Measurements from ENCODE around the gene APBA2.

The APBA2 gene

DNA sequence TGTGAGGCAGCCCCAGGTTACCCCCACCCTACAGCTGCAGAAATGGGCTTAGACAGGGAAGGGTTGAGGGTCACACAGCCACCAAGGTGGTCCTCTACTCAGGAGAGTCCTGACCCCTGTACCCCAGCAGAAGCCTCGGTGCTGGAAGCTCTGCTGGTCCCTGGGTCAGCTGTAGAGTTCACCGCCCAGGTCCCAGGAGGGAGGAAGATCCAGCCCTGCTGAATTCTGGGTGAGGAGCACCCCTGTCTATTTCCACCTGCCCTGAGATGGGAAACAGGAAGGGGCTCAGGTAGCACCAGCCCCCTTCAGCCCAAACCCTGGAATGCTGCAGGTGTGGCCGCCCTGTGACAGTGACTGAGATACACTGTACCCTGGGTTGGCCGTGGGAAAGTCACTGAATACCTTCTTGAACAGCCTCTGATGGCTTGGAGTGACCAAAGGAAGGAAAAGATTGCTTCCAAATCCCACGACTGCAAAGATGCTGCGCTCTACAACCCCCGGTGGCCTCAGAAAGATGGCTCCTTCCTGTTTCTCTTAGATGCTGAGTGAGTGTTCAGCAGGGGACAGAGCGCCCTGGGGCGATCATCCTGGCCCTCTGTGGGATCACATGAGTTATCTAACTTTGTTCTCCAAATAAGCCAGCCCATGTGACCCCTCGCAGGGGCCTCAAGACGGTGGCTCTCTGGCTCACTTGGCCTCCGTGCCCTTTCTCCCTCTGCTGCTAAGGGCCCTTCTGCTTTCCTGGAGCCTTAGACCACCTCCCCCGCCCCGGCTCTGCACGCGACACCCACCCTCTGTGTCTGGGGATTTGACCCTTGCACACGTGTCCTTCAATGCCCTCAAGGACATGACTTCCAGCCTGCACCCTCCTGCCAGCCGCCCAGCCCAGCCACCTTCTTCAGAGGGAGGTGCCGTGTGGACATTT, 242.0 kb downstream of the APBA2 start:
- no peak for DNase-seq

DNA sequence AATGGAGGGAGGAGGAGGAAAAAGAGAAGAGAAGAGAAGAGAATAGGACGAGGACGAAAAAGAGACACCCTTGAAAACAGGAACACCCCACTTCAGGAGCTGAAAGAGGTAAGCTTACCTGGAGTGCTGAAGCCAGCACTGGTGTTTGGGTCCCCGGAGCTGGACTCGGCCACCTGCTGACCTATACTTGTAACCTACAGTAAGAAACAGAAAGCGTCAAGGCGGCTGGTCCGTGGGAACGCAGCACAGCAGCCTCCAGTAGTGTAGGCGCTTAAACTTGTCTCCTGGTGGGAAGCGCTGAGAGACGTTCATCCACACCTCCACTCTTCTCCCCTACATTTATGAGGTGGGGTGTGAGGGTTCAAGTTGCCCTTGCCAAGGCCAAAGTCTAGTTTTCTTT, 242.9 kb downstream of the APBA2 start:
- DNase-seq, result no peak

DNA sequence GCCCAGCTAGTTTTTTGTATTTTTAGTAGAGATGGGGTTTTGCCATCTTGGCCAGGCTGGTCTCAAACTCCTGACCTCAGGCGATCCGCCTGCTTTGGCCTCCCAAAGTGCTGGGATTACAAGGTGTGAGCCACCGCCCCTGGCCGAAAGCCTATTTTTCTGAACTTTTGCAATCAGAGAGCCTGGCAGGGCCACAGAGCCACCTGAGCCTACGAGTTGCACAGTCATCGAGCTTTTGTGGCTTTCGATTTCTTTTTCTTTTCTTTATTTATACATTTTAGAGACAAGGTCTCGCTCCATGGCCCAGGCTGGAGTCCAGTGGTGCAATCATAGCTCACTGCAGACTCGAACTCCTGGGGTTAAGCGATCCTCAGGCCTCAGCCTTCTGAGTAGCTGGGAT, 243.4 kb downstream of the APBA2 start:
- no peak for DNase-seq

DNA sequence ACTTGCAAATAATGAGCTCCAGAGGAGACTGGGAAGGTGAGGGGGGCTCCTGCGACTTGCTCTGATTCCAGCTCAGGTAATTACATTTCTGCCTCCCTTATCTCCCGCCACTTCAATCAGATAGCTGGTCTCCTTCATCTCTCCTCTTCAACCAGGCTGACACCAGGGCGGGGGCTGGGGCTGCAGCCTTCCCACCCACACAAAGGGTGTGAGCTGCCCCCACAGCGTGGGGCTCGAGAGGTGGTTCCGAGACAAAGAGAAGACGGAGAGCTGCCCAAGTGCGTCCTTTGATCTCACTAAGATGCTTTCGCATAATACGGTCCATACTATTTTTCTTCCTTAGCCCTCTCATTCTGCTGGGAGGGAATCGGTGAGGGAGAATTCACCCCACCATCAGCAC, 244.2 kb downstream of the APBA2 start:
- DNase-seq, result no peak

DNA sequence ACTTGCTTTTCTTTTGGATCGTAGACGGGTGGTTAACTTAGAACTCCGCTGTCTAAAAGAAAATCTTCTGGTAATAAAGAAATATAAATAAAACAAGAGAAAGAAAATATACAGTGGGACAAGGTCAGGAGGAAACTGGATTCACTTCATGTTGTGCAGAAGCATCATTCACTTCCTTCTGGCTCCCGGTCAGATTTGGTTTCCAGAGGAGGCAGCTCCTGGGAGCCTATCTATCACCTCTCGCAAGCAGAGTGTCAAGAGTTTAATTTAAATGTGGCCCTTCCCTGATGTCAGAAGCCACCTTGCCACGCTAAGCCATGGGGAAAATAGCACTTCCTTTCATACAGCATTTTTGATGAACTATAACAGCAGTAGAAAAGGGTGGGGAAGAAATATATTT, 244.7 kb downstream of the APBA2 start:
- DNase-seq, result no peak

DNA sequence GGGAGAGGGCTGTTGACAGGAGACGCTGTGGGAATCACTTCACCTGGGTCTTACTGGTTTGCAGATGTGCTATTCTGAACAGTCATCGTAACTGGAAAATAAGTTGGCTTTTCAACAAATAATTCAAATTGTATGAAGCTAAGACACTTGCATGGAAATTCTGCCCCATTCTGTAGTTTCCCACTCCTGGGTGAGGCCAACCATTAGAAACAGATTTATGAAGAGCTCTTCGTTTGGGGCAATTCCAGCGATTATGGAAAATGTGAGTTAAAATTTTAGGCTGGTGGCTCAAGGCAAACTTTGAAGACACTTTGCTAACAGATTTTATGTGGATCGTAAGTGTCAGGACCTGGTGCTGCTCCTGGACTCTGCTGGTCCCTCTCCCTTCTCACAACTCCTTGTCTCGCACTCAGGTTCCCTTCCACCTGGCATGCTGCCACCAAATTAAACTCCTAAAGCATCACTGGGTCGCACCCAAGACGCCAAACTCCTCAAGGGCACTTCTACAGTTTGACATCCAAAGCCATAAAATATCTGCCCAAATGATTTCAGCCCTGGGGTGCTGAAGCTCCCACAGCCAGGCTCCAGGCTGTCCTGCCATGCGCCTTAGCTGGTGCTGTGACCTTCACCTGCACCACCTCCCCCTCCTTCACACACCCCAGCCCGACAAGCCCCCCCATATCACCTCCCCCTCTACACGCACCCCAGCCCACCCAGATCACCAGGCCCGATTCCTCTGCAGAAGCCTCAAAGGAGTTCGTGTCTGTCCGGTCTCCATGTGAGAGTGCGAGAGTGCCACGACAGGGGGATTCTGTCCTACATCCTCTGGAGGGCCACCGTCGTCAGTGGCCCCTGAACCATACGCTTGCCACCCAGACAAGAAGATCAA, 245.4 kb downstream of the APBA2 start:
- DNase-seq, result no peak

DNA sequence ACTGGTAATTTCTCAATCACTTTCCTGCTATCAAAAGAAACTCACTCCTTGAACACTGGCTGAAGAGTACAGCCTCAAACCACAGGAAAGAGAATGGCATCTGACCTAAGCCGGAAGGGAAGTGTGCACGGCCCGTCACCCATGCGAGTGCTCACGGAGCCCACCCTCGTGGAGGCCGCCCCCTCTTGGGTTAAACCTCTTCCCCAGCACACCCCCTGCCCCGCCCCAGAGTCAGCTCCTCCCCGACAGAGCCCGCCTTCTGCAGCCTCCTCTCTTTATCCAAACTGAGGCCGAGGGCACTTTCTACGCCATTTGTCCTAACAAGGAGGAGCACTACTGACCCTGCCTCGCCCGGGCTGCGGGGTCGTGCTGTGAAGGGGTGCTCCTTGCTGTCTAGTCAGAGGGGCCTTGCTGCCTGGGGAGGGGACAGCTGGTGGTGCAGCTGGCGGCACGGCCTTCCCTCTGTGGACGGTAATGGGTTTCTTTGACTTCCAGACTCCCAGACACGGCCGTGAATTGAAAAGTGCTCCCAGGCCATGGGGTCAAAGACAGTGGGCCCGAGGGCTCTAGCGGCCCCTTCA, 246.2 kb downstream of the APBA2 start:
- DNase-seq, result no peak

DNA sequence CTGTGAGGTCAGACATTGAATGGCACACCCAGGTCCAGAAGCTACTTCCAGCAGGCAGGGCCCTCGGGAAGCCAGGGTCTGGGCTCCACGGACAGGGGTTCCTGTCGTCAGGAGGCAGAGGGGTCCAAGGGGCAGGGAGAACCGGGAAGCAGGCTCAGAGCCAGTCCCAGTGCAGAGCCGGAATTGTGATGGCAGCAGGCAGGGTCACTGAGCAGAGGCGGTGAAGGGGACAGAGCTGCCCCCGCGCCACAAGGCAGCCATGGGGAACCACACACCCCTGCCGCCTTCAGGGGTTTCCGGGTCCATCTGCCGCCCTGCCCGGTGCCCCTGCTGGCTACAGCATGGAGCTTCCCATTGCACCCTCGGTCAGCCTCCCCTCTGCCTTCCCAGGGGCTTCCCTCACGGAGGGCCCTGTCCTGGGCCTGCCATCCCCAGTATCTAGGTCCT, 247.0 kb downstream of the APBA2 start:
- DNase-seq, result no peak

DNA sequence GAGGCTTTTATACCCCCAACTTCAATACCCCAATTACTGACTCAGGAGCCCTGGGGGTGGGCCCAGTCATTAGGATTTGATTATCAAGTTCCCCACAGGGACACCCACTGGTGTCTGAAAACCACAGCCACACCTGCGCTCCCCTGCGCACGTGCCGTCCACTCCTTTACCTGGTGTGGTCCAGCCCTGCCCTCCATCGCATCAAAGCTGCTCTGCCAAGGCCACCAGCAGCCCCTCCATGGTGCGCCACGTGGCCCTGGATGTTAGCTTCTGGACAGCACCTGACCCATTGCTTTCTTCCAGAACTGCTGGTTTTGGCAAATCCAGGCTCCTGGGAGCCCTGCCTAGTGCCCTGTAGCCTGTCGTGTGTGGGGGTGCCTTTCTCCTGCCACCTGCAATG, 247.5 kb downstream of the APBA2 start:
- no peak for DNase-seq

DNA sequence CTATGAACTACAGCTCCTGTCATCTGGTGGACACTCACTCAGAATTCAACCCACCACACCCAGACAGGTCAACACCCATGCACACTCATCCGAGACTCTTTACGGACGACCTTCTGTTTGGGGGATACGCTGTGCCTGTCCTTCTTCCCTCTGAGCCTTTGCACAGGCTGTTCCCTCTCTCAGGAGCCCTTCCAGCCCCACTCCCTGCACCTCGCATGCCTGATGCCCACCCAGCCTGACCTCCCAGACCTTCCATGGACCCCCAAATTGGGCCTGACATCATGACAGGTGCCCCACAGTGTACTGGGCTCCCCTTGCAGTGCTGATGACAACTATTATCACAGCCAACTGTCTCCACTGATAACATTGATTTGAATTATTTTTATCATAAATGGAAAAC, 248.0 kb downstream of the APBA2 start:
- DNase-seq, result no peak

DNA sequence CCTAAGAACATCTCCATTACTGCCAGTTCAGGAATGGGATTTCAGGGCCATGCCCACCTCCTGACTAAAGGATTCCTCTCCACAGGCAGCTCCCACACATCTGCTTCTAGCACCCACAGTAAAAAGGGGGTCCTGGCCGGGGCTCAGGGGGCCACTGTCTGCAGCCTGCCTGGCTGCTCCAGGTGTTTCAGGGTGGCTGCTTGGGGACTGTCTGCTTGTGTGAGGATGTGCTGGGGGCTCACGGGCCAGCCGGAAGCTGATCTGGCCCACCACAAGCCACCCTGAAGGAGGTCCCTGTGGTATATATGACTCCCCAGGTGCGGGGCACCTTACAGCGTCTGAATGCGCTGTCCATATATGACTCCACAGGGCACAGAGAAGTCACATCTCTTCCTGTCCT, 248.5 kb downstream of the APBA2 start:
- no peak for DNase-seq

DNA sequence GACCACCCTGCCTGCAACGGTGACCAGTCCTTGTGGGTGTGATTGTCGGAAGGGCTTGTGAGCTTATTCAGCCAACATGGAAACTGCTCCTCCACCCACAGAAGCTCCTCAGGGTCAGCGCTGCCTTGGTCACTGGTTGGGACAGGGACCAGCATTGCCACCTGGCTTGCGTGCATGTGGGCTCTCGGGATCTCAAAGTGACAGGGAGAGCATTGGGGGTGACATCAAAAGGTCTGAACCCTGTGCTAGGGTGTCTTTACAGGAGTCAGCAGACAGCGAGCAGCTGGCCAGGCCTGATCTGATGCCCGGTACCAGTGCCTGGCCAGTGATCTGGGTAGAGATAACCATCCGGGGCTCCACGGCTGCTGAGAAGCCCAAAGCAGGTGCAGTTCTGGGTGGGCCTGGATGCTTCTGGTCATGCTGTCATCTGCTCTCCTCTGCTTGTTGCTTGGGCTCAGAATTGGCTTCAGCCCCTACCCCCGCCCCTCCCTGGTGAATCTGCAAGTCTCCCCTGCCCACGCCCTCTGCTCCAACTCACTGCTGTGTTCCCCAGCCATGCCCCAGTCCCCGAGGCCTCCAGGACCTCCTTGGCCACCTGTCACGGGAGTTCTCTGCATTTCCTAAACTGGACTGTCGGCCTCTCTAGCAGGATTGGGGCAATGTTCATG, 249.0 kb downstream of the APBA2 start:
- DNase-seq, result no peak

DNA sequence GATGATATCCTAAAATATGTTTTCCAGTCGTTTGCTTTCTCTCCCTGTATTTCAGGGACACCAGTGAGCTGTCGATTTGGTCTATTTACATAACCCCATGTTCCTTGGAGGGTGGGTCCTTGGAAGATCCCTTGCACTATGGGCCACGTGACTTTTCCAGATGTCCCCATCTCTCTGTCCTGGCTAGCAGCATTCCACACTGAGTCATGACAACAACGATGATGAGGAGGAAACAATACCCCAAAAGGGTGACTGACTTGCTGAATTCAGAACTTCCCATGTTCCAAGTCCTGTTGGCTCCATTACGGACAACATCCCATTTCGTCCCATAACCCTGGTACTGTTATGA, 249.5 kb downstream of the APBA2 start:
- no peak for DNase-seq

DNA sequence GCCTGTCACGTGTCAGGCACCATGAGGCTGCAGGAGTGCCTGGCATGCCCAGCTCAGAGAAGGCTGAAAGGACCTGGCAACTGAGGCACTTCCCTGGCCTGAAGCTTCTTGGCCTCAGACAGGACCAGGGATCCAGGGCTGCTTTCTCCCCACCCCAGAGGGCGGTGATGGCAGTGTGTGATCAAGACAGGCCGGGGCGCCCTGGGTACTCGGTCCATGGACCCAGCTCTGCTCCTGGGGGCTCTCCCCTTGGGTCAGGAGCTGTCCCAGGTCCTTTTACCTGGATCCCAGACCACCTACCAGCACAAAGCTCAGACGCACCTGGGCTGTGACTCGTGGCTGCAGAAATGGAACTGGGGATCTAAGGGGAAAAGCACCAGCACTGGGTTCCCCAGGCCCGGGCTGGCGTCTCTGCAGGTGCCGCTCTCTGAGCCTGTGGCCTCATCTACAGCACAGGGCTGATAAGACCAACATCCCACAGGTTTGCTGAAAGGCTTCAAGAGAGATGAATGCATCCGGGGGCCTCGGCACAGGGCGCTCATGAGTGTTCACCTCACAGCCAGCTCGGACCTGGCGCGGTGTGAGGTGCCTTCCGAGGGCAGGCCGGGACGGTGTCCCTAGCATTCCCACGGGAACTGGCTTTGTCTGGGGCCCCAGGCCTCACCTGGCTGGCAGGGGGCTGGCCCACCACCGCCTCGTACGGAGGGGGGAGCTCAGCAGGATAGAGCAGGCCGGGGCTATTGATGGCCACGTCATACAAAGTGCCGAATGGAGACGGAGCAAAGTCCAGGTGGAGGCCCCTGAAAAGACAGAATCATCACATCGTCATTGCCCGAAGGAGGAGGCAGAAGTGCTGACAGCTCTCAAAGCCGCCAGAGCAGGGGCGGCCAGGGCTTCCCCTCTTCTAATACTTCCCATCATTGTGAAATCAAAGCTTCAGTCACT, 250.2 kb downstream of the APBA2 start:
- no peak for DNase-seq

DNA sequence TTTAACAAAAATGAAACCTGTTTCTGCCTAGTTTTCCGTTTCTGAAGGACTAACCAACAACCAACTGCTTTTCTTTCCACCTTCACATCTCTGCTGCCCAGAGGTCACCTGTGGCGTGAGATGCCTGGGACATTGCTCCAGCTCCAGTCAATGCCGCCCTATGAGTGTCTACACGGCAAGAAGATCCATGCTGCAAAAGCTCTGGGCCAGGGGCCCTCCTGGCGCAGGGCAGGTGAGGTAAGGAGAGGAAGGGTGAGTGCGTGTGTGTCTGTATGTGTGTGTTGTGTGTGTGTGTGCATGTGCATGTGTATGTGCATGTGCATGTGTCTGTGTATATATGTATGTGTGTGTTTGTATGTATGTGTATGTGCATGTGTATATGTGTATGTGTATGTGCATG, 252.5 kb downstream of the APBA2 start:
- no peak for DNase-seq

DNA sequence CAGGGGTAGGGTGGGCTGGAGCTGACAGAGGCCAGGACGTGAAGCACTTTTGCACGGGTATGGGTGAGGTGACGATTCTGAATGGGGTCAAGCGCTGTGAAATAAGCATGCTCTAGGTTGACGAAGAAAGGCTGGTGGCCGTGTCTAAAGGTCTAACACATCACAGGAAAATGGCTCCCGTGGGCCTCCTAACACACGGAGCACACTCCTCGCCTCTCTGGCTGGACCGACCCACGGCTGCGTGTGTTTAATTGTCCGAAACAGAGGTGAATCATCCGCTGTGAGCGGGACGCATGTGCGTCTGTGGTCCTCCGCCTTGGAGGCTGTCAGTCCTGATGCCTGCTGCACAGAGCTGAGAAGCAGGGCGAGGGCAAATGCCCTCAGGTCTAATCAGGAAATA, 253.3 kb downstream of the APBA2 start:
- DNase-seq, result no peak

DNA sequence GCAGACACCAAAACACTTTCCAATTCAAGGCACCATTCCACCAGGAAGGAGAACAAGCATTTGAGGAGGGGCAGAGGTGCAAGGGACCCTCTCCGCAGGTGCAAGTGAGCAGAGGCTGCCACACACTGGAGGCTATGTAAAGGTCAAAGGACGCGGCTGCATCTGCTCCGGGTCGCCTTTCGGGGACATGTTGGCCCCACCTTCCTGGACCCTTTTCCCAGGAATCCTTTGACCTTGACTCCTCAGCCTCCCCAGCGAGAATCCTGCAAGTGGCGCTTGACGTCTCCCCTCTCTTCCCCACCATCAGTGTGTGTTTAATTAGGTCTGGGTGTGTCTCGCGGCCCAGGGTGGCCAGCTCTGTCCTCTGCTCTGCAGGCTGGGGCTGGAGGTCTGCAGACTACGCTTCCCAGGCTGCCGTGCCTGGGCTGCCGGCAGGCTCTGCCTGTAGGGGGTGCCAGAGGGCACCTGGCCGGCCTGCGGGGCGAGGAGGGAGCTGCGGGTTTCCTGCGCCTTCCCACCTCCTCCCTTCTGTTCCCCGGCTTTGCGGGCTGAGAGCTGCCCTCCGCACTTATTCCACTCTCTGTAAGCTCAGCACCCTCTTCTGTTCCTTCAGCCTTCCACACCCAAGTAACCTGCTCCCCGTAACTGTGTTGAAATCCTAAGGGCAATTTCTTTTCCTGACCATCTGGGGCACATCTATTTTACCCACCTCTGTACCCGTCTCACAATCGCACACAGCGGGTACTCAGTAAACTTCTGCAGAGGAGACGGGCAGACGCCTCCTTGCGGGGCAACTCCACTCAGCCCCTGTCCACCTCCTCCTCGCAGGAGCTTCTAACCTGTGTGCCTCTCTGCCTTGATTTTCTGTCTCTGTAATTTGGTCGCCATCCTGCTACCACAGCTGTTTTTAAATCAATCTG, 254.0 kb downstream of the APBA2 start:
- peak in 4 of 6 experiments; percentile 23 to 55 (median 54) for DNase-seq

DNA sequence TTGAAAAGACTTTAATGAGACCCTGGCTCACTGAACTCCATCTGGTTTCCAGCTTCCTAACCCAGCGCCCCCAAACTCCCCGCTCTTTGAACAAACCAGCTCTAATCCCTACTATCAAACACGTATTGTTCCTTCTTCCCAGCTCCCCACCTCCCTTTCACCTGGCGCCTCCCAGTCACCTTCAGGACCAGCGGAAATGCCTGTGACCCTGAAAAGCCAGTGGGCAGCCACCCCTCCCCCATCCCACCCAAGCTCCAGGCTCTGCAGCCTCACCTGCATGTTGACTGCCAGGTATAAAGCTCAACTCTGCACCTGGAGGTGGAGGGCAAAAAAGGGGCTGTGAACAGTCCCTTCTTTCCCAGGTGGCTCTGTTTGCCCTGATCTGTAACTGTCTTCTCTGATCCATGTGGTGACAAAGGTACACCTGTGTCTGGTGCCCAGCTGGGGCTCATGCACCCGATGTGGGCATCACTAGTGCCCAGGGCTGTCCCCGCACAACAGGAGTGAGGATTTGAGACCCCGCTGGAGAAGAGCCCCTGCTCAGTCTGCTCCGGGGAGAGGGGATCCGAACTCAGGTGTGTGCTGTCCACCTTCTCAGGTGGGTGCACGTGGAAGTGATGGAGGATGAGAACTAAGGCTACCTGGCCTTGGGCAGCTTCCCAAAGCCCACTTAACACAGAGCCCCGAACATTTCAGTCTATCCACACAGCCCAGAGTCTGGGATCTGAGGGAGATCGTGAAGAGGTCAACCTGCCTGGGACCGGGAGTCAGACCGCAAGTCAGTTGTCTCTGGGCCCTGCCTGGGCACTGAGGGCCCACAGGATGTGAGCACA, 254.9 kb downstream of the APBA2 start:
- DNase-seq, result no peak

DNA sequence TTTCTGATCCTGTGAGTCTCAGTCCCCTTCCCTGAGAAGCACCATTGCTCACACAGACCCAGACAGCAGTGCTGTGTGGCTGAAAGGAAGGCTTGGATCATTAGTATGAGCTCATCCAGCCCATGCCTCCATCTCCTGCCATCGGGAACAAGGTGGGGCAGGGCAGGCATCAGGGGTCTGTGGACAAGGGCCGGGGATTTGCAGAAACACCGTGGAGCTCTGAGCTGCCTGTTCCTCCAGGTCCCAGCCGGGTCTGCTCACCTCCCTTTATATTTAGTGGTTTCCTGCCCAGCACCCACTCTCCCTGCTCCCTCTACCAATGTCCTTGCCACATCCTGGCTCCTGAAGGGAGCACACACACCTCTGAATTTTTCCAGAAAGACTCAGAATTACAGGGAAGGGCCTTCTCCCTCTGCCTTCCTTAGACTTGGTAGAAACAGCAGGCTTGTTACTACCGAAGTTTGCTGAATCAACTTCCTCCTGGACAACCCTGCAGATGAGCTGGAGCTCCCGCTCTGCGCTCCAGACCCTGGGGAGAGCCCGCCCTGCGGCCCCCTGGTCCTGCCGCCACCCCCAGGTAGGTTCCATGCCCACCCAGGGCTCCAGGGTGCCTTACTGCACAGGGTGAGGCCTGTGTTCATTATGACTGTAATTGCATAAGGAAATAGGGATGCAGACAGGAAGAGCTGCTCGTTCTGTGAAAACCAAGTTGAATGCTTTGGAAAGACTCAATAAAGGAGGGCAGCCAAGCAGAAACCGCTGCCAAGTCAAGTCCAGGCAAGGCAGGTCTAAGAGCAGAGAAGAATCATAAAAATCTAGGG, 255.7 kb downstream of the APBA2 start:
- no peak for DNase-seq
